NCI-H128 (cell line): Measurements from ENCODE around the gene KRTAP6-3.

Experiments
- DNase-seq: peaks from one replicate; lab custom pipeline; 2025; ENCODE audit not compliant: unreplicated experiment; lab: John Stamatoyannopoulos, UW

The KRTAP6-3 gene, protein sequence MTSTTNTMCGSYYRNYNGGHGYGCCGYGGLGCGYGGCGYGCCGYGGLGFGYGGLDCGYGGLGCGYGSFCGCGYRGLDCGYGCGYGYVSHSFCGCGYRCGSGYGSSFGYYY

DNA sequence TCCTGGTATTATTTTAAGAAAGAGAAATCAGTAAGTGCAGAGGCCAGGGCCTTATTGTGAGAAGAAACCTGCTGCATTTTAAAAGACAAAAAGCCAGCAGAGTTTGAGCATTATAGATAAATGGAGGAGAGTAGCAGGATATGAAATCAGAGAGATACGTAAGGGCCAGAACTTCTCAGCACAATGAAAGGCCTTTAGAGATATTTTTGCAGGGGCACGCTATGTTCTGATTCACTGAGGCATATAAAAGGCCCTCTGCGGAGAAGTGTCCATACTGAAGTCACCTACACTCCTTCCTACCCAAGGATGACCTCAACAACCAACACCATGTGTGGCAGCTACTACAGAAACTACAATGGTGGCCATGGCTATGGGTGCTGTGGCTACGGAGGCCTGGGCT, at the start of gene KRTAP6-3:
Gene KRTAP6-3, plus strand, starts transcription at position 301 of the 400 bp plus-strand sequence. Its CDS starts 6 bp downstream, at position 307.
- DNase-seq: no peak

DNA sequence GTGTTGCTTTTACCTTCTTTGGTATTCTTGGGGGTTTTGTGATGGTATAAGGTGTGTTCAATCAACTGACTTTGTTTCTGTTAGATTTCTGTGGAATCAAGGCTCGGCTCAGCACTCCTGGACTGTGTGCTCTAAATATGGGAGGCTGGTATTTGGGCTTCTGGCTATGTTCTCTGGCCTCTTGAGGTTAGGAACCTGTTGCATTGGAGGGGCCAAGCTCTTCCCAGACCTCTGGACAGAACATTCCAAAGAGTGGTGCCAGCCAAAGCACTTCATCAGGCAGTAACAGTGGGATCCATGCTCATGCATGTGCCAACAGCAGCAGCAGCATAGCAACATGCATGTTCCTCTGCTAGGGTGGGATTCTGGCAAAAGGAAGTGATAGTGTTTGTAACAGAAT, 39.5 kb upstream of the KRTAP6-3 start:
- DNase-seq: no peak

DNA sequence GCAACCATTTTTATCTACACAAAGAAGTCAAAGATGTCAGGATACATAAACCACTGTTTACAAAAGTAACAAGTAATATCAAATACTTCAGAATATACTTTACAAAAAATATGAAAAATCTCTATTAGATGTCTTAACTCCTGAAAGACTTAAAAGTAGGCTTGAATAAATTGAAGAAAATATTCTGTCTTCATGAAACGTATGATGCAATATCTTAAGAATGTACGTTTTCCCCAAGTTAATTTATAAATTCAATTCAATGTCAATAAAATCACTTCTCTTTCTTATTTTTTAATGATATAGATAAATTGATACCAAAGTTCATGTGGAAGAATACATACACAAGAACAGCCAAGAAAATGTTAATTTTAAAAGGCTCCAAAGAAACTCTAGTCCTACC, 37.1 kb upstream of the KRTAP6-3 start:
- no peak for DNase-seq

DNA sequence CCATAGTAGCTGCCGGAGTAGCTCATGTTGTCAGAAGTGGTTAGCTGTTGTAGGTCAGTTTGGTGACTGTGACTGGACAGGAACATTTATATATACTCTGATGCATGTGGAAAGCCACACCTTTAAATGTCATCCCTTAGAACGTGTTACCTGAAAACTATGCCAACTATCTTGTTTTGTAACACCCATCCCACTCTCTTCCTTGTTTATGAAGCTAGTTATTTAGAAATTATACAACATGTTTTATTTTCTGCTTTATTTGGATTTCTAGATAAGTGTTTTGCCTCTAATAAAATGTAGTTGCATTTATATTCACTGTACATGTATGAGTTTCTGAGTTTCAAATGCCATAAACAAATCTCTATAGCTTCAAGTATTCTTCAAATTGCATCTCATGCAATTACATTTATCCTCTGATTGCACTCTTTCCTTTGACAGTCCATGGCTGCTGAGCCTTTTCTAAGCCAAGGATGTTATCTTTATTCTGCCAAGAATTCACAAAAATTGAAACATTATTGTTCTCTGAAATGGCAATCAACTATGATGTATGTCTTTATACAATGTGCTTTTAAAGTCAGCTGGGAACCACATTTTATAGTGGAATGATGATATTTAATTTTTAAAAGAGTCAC, 30.9 kb upstream of the KRTAP6-3 start, which contains the start of gene KRTAP19-7:
Gene KRTAP19-7, minus strand, starts transcription at position 51 of the 632 bp plus-strand sequence. Its CDS starts 25 bp downstream, at position 26.
- DNase-seq: no peak

DNA sequence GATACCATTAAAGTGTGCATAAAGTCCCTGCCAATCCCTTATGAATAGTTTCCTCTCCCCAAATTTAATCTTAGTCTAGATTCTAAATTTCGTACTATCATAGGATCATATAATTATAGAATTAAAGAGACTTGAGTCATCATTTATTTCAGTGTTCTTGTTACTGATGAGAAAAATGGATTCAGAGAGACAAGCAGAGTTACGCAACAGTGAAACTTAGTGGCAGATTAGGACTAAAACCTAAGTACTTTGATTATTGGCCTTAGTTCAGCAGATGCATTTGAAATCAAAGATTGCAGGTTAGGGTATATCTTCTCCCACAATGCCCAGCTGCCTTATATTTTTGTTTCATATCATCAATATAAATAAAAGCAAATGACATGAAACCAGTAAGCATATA, 30.3 kb upstream of the KRTAP6-3 start:
- DNase-seq: no peak

DNA sequence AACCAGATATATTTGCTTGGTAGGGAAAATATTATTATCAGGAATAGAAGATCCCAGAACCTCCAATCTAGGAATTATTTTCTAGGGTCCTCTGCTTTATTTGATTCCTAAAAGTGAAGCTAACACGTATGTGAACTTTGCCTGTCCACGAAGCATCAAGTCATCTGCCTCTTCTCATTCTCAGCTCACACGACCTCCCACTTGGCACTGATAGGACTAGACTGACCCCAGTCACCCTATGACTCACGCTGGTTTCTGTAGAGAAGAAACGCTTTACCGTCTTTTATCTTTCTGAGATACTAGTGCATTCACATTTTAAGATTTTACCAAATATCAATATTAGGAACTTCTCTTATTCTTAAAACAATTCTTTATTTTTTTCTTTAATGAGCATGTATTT, 29.2 kb upstream of the KRTAP6-3 start:
- DNase-seq: no peak

DNA sequence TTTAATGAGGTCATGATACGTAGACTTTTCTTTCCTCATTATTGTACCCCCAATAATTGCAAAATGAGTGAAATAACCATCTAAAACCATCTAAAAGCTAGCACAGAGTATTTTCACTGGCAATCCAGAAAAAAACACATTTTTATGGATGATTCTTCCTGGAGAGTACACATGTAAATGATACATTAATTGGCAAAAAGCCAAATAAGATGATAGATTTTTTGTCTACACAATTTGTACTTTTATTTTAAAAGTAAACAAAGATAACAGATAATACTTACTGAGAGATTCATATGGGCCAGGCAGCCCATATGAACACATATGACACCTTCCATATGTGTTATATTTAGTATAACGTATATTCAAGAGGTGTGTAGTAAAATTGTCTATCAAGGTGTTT, 28.6 kb upstream of the KRTAP6-3 start:
- DNase-seq: no peak

DNA sequence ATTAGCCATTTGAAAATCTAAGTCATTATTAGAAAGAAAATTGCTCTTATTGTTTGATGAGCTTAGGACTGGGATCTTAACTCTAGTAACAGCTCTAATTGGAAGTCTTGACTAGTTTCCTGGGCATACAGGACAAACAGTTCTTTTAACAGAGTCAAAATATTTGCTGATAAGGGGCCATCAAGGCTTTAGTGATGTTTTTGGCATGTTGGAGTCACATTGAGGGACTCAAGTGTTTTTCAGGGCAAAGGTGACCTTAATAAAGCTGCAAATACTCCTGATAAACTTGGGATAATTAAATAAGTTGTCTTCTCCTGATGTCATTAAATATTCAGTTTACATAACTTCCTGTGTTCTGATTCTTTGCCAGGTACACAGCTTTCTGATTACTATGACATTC, 24.6 kb upstream of the KRTAP6-3 start:
- DNase-seq: no peak

DNA sequence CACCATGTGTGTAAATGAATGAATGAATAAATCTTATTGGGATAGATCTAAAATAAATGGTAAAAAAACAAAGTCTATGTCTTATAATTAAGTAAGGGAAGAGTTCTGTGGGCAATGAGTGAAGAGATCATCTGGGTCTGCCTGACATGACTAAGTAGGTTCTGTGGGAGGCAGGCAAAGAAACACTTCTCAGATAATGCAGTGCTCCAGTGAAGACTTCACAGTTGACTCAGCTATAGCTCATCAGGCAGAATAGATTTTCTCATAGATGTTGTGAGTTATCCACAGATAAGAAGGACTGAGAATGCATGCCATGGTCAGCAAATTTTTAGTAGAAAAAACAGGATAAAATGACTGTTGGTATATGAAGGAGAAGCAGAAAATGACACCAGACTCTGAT, 14.5 kb upstream of the KRTAP6-3 start:
- DNase-seq: no peak

DNA sequence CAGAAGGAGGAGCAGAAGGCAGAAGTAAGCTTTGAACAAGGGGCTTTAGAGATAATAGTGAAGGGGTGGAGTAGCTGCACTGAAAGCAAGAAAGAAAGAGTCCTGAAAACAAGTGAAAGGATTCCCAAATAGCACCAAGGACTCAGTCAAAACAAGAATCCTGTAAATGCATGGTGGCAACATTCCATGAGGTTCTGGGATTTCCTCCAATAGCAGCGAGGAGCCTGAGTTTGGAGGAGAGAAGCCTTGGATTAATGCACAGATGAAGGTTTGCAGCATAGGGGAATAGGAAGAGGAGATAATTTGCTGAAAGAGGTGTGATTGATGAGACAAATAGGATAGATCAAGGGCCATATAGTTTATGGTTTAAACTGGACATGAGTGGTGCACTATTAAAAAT, 12.9 kb upstream of the KRTAP6-3 start:
- no peak for DNase-seq

DNA sequence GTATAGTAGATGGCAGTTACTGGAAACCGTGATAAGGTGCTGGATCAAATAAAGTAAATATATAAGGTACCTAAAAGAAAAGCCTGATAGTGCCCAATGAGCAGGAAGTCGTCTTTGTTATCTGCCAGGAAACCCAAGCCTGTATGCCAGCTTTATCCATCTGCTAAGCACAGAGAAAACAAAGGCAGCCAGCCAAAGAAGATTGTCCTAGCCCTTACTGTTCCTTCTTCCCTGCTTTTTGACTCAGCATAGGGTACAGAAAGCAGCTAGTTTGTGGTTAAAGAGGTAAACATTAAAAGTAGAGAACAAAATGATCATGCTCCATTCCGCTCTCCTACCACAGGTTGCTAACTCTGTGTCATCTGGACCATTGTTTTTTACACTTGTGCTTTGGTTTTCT, 12.1 kb upstream of the KRTAP6-3 start:
- DNase-seq: no peak

DNA sequence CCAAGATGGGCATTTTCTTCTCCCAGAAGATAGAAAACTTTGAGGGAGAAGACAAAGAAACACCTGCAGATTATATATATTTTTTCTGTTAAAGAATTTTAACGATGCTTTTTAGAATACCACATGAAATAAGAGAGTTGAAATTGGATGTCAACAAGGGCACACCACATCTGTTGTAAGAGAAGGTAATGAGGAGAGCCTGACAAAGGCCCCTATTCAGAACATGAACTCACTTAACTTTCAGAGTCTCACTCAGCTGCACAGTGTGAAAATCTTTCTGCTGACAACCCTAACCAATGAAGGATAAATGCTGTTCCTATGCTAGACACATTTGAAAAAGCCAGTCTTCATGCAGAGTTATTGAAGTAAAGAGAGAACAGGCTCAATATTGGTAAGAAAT, 9.4 kb upstream of the KRTAP6-3 start:
- no peak for DNase-seq

DNA sequence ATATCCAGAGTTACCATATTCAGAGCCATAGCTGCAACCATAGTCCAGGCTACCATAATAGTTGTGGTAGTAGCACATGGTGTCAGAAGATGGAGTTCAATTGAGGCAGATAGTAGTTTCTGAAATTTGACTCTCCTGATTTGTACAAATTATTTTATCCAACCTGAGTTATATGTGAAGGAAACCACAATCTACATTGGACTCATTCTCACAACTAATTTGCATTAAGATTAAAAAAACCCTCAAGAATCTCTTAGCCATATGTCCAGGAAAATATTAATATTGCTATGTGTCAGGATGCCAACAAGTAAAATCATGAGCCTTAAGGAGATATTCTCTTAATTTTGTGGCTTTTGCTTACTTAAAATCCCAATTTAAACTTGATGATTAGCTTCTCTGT, 1.9 kb upstream of the KRTAP6-3 start, which contains the start of gene KRTAP22-2:
Gene KRTAP22-2, minus strand, starts transcription at position 101 of the 400 bp plus-strand sequence.
- no peak for DNase-seq

DNA sequence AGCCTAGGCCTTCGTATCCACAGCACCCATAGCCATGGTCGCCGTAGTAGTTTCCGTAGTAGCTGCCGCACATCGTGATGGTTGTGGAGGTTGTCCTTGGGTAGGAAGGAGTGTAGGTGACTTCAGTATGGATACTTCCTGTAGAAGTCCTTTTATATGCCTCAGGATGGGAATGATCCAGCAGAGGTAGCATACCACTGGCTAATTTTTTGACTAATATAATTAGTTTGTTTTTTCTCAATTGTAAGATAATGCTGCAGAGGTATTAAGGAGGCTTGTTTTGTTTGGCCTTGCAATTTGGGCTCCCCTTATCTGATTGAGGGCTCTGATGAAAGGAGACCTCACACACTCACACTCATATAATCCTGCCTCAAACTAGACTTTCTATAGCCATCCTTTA, 6.6 kb downstream of the KRTAP6-3 start, which contains the start of gene KRTAP6-2:
Gene KRTAP6-2, minus strand, starts transcription at position 101 of the 400 bp plus-strand sequence. Its CDS starts 28 bp downstream, at position 73.
- no peak for DNase-seq

DNA sequence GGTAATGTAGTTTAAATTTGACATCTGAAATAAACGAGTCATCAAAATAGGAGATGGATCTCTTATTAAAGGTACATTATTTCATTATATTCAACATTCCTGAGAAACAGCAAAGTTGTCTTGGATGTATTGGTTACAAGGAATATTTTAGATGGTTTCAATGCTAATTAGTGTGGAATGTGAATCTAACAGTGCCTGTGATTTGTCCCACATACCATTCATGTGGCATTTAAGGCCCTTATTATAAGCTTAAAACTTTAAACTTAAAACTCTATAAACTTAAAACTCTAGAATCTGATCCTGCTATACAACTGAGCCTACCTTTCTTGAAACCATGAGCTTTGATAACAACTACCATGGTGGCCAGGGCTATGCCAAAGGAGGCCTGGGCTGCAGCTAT, 8.5 kb downstream of the KRTAP6-3 start, which contains the start of gene KRTAP22-1:
Gene KRTAP22-1, plus strand, starts transcription at position 301 of the 400 bp plus-strand sequence.
- no peak for DNase-seq

DNA sequence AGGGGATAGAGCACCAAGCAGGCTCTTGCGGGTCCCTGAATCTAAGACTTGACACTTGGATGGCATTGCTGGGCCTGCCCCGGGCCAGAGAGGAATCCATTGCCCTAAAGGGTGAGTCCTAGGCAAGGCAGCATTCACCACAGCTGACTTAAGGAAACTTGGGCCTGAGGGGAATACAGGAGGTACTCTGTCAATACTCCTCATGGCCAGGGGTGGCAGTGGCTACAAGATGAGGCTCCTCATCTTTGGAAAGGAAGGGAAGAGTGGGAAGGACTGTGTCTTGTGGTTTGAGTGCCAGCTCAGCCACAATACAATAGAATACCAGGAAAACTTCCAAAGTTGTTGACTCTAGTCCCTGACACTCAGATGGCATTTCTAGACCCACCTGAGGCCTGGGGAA, 13.7 kb downstream of the KRTAP6-3 start:
- no peak for DNase-seq

DNA sequence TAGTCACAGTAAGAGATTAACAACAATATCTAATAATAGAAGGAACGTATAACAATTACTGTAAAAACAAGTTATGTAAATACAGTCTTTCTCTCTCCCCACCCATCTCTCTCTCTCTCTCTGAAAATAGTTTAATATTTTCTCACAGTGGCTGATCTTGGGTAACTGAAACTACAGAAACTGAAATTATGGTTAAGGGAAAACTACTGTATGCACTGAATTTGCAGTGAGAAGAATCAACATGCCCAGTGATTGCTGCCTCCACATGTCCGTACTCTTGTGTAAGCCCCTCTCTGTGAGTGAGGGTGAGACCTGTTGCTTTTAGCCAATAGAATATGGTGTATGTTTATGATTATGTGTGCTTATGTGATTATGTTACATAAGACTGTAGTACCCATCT, 19.9 kb downstream of the KRTAP6-3 start:
- no peak for DNase-seq

DNA sequence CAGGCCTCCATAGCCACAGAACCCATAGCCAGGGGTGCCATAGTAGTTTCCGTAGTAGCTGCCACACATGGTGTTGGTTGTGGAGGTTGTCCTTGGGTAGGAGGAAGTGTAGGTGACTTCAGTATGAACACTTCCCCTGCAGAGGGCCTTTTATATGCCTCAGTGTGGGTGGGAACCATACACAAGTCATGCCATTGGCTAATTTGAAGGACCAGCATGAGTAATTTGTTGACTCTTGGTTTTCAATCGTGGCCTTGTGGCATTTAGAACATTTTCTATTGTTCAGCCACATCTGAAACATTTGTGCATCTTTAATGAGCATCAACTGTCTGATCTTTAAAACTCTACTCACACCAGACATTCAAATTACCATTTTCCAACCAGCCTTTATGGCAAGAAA, 21.6 kb downstream of the KRTAP6-3 start, which contains the start of gene KRTAP6-1:
Gene KRTAP6-1, minus strand, starts transcription at position 95 of the 400 bp plus-strand sequence. Its CDS starts 26 bp downstream, at position 69.
- DNase-seq: no peak

DNA sequence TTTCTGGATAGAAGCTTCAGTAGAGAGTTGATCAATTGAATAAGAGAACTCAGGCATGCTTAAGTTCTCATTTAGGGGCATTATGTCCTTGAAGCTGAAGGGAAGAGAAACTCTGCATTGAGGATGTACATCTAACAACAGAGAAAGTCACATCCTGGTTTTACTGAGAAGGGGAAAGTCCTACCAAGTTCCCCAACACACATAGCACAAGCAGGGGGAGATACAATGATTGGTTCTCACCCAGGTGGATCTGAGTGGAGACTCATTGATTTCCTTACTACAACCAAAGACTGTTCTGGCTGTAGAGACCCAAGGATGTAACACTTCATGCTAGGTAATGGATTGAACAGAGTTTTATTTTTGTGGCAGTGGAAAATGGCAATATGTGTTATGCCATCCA, 23.0 kb downstream of the KRTAP6-3 start:
- DNase-seq: no peak

DNA sequence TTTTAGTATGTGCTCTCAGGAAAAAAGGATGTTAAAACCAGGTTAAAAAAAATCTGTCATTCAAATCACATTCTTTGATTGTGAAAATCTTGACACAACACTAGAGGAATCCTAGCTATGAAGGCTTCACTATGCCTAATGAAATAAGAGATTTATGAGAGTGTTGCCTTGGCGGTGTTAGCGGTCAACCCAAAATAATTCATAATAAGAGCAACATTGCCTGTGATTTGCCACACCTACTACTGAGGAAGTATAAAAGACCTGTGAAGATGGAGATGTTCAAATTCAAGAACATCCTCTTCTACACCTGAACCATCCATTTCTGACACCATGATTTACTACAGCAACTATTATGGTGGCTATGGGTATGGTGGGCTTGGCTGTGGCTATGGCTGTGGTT, 23.9 kb downstream of the KRTAP6-3 start, which contains the start of gene KRTAP20-1:
Gene KRTAP20-1, plus strand, starts transcription at position 301 of the 400 bp plus-strand sequence. Its CDS starts 30 bp downstream, at position 331.
- DNase-seq: no peak

DNA sequence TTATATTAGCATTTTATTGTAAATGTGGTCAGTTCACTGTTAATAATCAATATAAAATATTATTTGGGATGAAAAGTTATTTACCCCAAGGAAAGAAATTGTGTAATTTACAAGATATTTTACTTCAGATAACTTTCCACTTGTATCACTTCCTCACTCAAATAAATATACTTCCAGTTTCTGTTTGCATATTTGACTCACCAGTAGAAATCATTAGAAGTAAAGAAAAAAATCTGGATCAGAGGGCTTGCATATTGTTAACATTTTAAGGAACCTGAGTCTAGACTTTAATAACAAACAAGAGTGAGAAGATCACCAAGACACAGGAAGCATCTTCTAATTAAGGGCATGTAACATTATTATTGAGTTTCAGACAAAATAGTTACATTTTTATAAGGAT, 27.8 kb downstream of the KRTAP6-3 start:
- DNase-seq: no peak

DNA sequence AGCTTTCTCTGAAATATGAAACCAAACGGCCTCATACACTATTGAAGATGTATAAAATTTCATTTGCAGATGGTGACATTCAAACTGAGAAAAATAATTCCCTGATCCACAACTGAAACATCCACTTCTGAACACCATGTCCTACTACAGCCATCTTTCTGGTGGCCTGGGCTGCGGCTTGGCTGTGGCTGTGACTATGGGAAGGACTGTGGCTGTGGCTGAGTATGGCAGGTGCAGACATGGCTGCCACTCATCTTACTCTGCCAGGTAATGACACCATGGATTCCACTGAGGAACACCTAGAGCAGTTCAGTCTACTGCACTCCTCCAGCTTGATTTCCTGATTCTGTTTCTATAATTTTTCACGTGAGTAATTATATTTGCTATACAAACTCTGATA, 28.3 kb downstream of the KRTAP6-3 start, which contains the start of gene KRTAP20-4:
Gene KRTAP20-4, plus strand, starts transcription at position 106 of the 400 bp plus-strand sequence.
- DNase-seq: no peak
